HepG2 (cell line): ENCODE results near the gene ZNF174. TPM values are rescaled to one million over a fixed set of nuclear protein-coding genes. Genes with fewer than 3 reads are reported as not detected.

ENCODE experiments used
- NFRKB ChIP-seq: fragments of 450-650 bp; IDR thresholded peaks from 2 replicates; pipeline ENCODE4 v1.6.1; 2017
- PLSCR1 ChIP-seq: sonication (generic); formaldehyde crosslinking; IDR thresholded peaks from 2 replicates; pipeline ENCODE4 v1.5.0; 2020; ENCODE audit warnings: missing genetic modification reagents, mild to moderate bottlenecking, borderline replicate concordance
- PRDM10 ChIP-seq: sonication (generic); formaldehyde crosslinking; IDR thresholded peaks from 2 replicates; pipeline ENCODE4 v1.4.0; 2020; ENCODE audit warnings: low read depth, missing genetic modification reagents
- SP140L ChIP-seq: sonication (generic); formaldehyde crosslinking; IDR thresholded peaks from 2 replicates; pipeline ENCODE4 v1.4.0; 2020; ENCODE audit warnings: missing genetic modification reagents, borderline replicate concordance
- SSRP1 ChIP-seq: IDR thresholded peaks from 2 replicates; pipeline ENCODE4 v1.6.1; 2016; ENCODE audit warnings: control low read depth
- TRAFD1 ChIP-seq: sonication (generic); formaldehyde crosslinking; IDR thresholded peaks from 2 replicates; pipeline ENCODE4 v1.5.1; 2020; ENCODE audit warnings: missing genetic modification reagents, mild to moderate bottlenecking, borderline replicate concordance
- ZBTB40 ChIP-seq, 2 experiments: fragments of 450-650 bp in 1 of 2; sonication (generic) in 1 of 2; formaldehyde crosslinking in 1 of 2; IDR thresholded peaks; 2 replicates each; pipeline versions ENCODE4 v1.6.1 to v1.8.0; 2016 to 2022; ENCODE audit warnings: antibody characterized with exemption in 1 of 2, mild to moderate bottlenecking in 1 of 2, missing genetic modification reagents in 1 of 2
- ZBTB7A ChIP-seq: sonication (generic); formaldehyde crosslinking; IDR thresholded peaks from 2 replicates; pipeline ENCODE4 v1.8.0; 2022; ENCODE audit warnings: mild to moderate bottlenecking, missing genetic modification reagents
- ZFP36 ChIP-seq: fragments of 150-350 bp; IDR thresholded peaks from 2 replicates; pipeline ENCODE4 v1.6.1; 2018; ENCODE audit warnings: borderline replicate concordance, low read length, low read depth; ENCODE audit not compliant: partially characterized antibody
- ZNF800 ChIP-seq: sonication (generic); formaldehyde crosslinking; IDR thresholded peaks from 2 replicates; pipeline ENCODE4 v1.4.0; 2020; ENCODE audit warnings: missing genetic modification reagents
- polyA plus RNA-seq, 8 experiments: library from polyadenylated mRNA; depleted of rRNA in 3 of 8; stranded (reverse) in 7 of 8; unstranded in 1 of 8; fragments of >200 nt; fragmentation: Illumina TruSeq in 4 of 8; extraction: Trizol in 4 of 8; gene quantifications; 2 replicates each; pipeline versions ENCODE4 v1.2.1 to v1.2.3, GENCODE V29; 2011 to 2016; ENCODE audit warnings: low read depth in 4 of 8, missing spikeins in 1 of 8, mixed read lengths in 1 of 8; ENCODE audit not compliant: insufficient read depth in 1 of 8
- total RNA-seq, 5 experiments: library from RNA; depleted of rRNA; stranded (reverse); fragments of >200 nt; fragmentation: Illumina TruSeq; extraction: Trizol; gene quantifications; 2 replicates each; pipeline ENCODE4 v1.2.3, GENCODE V29; 2016; ENCODE audit warnings: low read depth in 1 of 5

ZNF174 gene
- total and polyA plus RNA-seq, 2 of the 13 experiments (the other 11 are each of a cell fraction or from before 2014, with no cell fraction given) = 8.3 to 10.6 TPM

- peak; percentile 58 for TF ChIP-seq ZBTB40 (IDR thresholded peaks at IDR 0.05)
- no peak for TF ChIP-seq ZBTB40 (CRISPR knock-in tag; IDR thresholded peaks at IDR 0.05)
- TF ChIP-seq SSRP1 (CRISPR knock-in tag) = no peak
- no peak for TF ChIP-seq PLSCR1 (CRISPR knock-in tag)
- no peak for TF ChIP-seq ZFP36
- no peak for TF ChIP-seq ZNF800 (CRISPR knock-in tag)
- TF ChIP-seq SP140L (CRISPR knock-in tag) = no peak
- TF ChIP-seq TRAFD1 (CRISPR knock-in tag) = no peak
- no peak for TF ChIP-seq NFRKB
- 0 out of 2 replicates have a peak, but pooled peaks have one; percentile 25 for TF ChIP-seq PRDM10 (CRISPR knock-in tag)
- no peak for TF ChIP-seq ZBTB7A (CRISPR knock-in tag)
These were observed 36.1 kb upstream of the ZNF174 start (continued) for GRCh38 chr16:3364774-3365427.
